Cardiac fibroblast (primary cell): ENCODE measurements around the gene SH3GLB1.
"Not testable (repeated sequence)": the region's sequence is repeated elsewhere in the genome, so short reads cannot be mapped to it uniquely, and the experiment has no call there.

Experiments
- DNase-seq, 2 donors: peaks; one replicate each; pipeline versions ENCODE4 v3.0.0 to v3.0.0-alpha.2; 2010; ENCODE audit warnings: low read depth in 2 of 2
- H3K4me3 ChIP-seq, 2 donors: replicated peaks in 1 of 2; 1 replicate in 1 of 2; 2 replicates in 1 of 2; pipeline ENCODE4 v1.5.1; 2011; ENCODE audit warnings: low read depth in 2 of 2, low read length in 2 of 2, mild to moderate bottlenecking in 2 of 2, moderate library complexity in 1 of 2
- CTCF ChIP-seq: IDR thresholded peaks from one replicate; pipeline ENCODE4 v1.5.1; 2011; ENCODE audit warnings: low read depth, mild to moderate bottlenecking, low read length, inconsistent platforms

Gene SH3GLB1

DNA sequence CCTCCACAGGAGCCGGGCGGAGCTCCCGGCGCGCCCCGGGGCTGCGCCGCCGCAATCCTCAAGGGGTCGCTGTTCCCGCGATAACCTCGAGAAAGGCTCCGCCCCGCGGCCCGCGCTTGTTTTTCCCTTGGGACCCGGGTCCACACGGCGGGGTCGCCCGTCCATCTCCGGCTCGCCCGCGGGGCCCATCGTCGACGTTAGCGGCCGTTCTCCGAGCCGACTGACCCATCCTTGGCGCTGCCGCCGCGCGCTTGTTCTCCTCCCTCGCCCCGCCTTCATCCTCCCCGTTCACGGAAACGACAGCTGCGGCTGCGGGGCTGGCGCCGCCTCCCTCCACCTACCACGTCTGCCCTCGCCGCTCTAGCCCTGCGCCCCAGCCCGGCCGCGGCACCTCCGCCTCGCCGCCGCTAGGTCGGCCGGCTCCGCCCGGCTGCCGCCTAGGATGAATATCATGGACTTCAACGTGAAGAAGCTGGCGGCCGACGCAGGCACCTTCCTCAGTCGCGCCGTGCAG is at the start of gene SH3GLB1:
Gene SH3GLB1 (plus strand): TSS at position 119 of the 514 bp plus-strand sequence. CDS start 324 bp downstream, at position 443.
- H3K4me3 ChIP-seq, result peak within 1 kb of the TSS; percentile 82 to 86
- TF ChIP-seq CTCF, result peak; percentile 72
- peak; percentile 89 to 92 for DNase-seq

GRCh38 chr1:86658381-86658780 is 46.0 kb upstream of the SH3GLB1 start:
- not testable (repeated sequence) for H3K4me3 ChIP-seq, DNase-seq

DNA sequence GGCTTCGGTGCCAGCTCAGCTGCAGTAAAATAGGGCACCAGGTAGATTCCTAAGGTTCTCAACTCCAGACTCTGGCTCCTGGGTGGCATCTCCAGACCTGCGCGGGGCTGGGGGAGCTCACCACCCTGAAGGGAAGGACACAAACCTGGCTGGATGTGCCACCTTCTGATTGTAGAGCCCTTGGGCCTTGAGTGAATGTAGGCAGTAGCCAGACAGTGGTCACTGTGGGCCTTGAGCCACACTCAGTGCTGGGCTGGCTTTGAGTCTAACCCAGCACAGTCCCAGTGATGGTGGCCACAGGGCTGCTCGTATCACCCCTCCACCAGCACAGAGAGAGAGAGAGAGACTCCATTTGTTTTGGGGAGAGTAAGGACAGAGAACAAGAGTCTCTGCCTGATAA is 38.0 kb upstream of the SH3GLB1 start:
- no peak for TF ChIP-seq CTCF
- H3K4me3 ChIP-seq, result no peak overlapping the region
- DNase-seq, result no peak

GRCh38 chr1:86687595-86687994 is 16.8 kb upstream of the SH3GLB1 start:
- no peak for TF ChIP-seq CTCF
- peak; percentile 40 to 43 for DNase-seq
- H3K4me3 ChIP-seq, result no peak overlapping the region

- TF ChIP-seq CTCF, result no peak
- H3K4me3 ChIP-seq, result no peak overlapping the region
- no peak for DNase-seq
These were observed 11.7 kb upstream of the SH3GLB1 start for GRCh38 chr1:86692641-86693040.

GRCh38 chr1:86695400-86695799 is 9.0 kb upstream of the SH3GLB1 start:
- TF ChIP-seq CTCF, result no peak
- peak in 1 of 2 donors; percentile 14 for DNase-seq
- no peak overlapping the region for H3K4me3 ChIP-seq

DNA sequence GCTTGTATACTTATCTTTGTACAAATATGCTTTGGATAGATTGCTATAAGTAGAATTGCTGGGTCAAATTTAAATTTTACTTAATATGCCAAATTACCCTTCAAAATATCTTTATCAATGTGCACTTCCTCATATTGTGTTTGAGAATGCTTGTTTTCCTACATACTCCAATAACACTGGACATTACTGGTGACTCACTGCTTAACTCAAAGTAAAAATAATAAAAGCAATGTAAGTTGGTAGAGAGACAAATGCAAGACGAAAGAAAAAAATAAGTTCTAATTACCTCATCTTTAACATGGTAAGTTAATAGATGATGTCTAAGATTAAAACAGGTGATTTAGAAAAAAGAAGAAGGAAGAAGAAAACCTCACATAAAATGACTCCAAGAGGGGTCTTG is 7.9 kb upstream of the SH3GLB1 start:
- DNase-seq, result peak; percentile 56 to 68
- no peak for TF ChIP-seq CTCF
- H3K4me3 ChIP-seq, result no peak overlapping the region
